Suprapubic skin (tissue), 4 donors: ENCODE data around the gene GALNT17. TPM values are rescaled to one million over a fixed set of nuclear protein-coding genes. Genes with fewer than 3 reads are reported as not detected.

Experiments used
- DNase-seq, 2 donors: peaks; one replicate each; pipeline ENCODE4 v3.0.0-alpha.2; 2019; ENCODE audit warnings: low spot score in 2 of 2
- H3K27ac ChIP-seq: fragments of 200-600 bp; sonication (generic); one replicate; pipeline ENCODE4 v1.5.1; 2019
- H3K27me3 ChIP-seq: fragments of 200-600 bp; sonication (generic); one replicate; pipeline ENCODE4 v1.5.1; 2019
- H3K36me3 ChIP-seq: fragments of 200-600 bp; sonication (generic); one replicate; pipeline ENCODE4 v1.5.1; 2019
- H3K4me1 ChIP-seq: fragments of 200-600 bp; sonication (generic); one replicate; pipeline ENCODE4 v1.5.1; 2019
- H3K4me3 ChIP-seq: fragments of 200-600 bp; sonication (generic); one replicate; pipeline ENCODE4 v1.5.1; 2019; ENCODE audit warnings: mild to moderate bottlenecking
- H3K9me3 ChIP-seq: fragments of 200-600 bp; sonication (generic); one replicate; pipeline ENCODE4 v1.5.1; 2019
- EP300 ChIP-seq: sonication (generic); formaldehyde crosslinking; IDR thresholded peaks from one replicate; pipeline ENCODE4 v1.6.1; 2017; ENCODE audit warnings: antibody characterized with exemption
- POLR2A ChIP-seq, 2 donors: fragments of 450-650 bp; IDR thresholded peaks; one replicate each; pipeline ENCODE4 v1.6.1; 2017; ENCODE audit warnings: antibody characterized with exemption in 2 of 2, mild to moderate bottlenecking in 2 of 2, moderate library complexity in 2 of 2
- POLR2AphosphoS5 ChIP-seq, 3 donors: sonication (generic); formaldehyde crosslinking; IDR thresholded peaks; one replicate each; pipeline ENCODE4 v1.6.1; 2017; ENCODE audit warnings: antibody characterized with exemption in 3 of 3
- WGBS: methylation state at CpG from one replicate; pipeline ENCODE4 v1.1.5; 2018; 5-methylcytosine and 5-hydroxymethylcytosine counted together
- total RNA-seq, 4 donors: library from RNA; depleted of rRNA; stranded (reverse); fragments of >200 nt; gene quantifications; one replicate each; pipeline ENCODE4 v1.1.0, GENCODE V29; 2016
- TF ChIP-seq, protein P1 (sequence below), 2 donors: fragments of 200-600 bp in 1 of 2; fragments of 450-650 bp in 1 of 2; sonication (generic) in 1 of 2; IDR thresholded peaks; one replicate each; pipeline ENCODE4 v1.5.1; 2016 to 2019; ENCODE audit warnings: antibody characterized with exemption in 2 of 2, mild to moderate bottlenecking in 1 of 2, moderate library complexity in 1 of 2

The GALNT17 gene
- total RNA-seq, 4 donors from 2014 or later, result 2.0 to 4.7 (median 2.7) TPM

DNA sequence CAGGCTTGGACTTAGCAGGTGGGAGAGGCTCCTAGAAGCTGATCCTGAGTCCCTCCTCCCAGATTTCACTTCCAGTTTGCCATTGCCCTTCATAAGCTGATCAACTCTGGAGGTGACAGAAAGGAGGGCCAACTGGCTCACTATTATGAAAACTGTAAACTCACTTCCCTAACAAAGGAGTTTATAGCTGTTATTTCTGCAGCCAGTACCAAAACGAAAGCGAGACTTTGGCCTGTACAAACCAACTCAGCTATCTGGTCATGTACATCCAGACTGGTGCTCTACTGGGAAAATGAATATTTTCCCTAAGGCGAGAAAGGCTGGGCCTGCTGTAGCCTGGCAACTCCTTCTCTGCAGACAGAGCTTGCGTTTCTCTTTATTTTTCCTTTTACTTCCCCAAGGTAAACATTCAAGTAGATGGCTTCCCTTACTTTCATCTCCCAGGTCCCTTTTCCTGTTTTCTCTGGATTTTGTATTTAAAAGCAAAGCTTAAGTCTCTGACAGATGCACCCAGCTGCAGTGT lies 54.7 kb downstream of the GALNT17 start:
- TF ChIP-seq POLR2AphosphoS5 (IDR thresholded peaks at IDR 0.05) (no peak), POLR2A (IDR thresholded peaks at IDR 0.05) (no peak), EP300 (no peak)
- TF ChIP-seq, protein P1, sequence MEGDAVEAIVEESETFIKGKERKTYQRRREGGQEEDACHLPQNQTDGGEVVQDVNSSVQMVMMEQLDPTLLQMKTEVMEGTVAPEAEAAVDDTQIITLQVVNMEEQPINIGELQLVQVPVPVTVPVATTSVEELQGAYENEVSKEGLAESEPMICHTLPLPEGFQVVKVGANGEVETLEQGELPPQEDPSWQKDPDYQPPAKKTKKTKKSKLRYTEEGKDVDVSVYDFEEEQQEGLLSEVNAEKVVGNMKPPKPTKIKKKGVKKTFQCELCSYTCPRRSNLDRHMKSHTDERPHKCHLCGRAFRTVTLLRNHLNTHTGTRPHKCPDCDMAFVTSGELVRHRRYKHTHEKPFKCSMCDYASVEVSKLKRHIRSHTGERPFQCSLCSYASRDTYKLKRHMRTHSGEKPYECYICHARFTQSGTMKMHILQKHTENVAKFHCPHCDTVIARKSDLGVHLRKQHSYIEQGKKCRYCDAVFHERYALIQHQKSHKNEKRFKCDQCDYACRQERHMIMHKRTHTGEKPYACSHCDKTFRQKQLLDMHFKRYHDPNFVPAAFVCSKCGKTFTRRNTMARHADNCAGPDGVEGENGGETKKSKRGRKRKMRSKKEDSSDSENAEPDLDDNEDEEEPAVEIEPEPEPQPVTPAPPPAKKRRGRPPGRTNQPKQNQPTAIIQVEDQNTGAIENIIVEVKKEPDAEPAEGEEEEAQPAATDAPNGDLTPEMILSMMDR (IDR thresholded peaks at IDR 0.05), result no peak
- no peak overlapping the region for H3K27ac ChIP-seq
- H3K36me3 ChIP-seq, result no peaks in the 10 kb centered on the region
- no peaks in the 10 kb centered on the region for H3K27me3 ChIP-seq
- WGBS, result 72% methylated on average over 4 of the region's 4 CpGs
- H3K4me3 ChIP-seq, result no peak overlapping the region
- no peaks in the 10 kb centered on the region for H3K9me3 ChIP-seq
- H3K4me1 ChIP-seq, result no peaks in the 10 kb centered on the region
- DNase-seq, result no peak

- Histone ChIP-seq H3K27ac (no peak overlapping the region), H3K4me3 (no peak overlapping the region), H3K27me3 (no peaks in the 10 kb centered on the region), H3K36me3 (no peaks in the 10 kb centered on the region), H3K4me1 (no peaks in the 10 kb centered on the region), H3K9me3 (no peaks in the 10 kb centered on the region)
- TF ChIP-seq POLR2A (IDR thresholded peaks at IDR 0.05) (no peak), EP300 (no peak), POLR2AphosphoS5 (IDR thresholded peaks at IDR 0.05) (no peak)
- TF ChIP-seq, protein P1 (IDR thresholded peaks at IDR 0.05), result no peak
- WGBS, result 82% methylated on average over 6 of the region's 6 CpGs
- no peak for DNase-seq
Observed at GRCh38 chr7:71191771-71192170, 59.8 kb downstream of the GALNT17 start.

GRCh38 chr7:71193099-71193810 lies 61.3 kb downstream of the GALNT17 start:
- no peaks in the 10 kb centered on the region for H3K27me3 ChIP-seq
- H3K4me1 ChIP-seq, result no peaks in the 10 kb centered on the region
- DNase-seq, result no peak
- WGBS, result 83% methylated on average over 5 of the region's 5 CpGs
- H3K27ac ChIP-seq, result no peak overlapping the region
- H3K9me3 ChIP-seq, result no peaks in the 10 kb centered on the region
- TF ChIP-seq, protein P1 (IDR thresholded peaks at IDR 0.05), result no peak
- TF ChIP-seq EP300, result no peak
- no peak for TF ChIP-seq POLR2A (IDR thresholded peaks at IDR 0.05)
- TF ChIP-seq POLR2AphosphoS5 (IDR thresholded peaks at IDR 0.05), result no peak
- no peaks in the 10 kb centered on the region for H3K36me3 ChIP-seq
- no peak overlapping the region for H3K4me3 ChIP-seq

- 76% methylated on average over 6 of the region's 6 CpGs for WGBS
- no peaks in the 10 kb centered on the region for H3K4me1 ChIP-seq
- no peaks in the 10 kb centered on the region for H3K27me3 ChIP-seq
- no peak overlapping the region for H3K4me3 ChIP-seq
- no peaks in the 10 kb centered on the region for H3K9me3 ChIP-seq
- TF ChIP-seq EP300 (no peak), POLR2AphosphoS5 (IDR thresholded peaks at IDR 0.05) (no peak), POLR2A (IDR thresholded peaks at IDR 0.05) (no peak)
- TF ChIP-seq, protein P1 (IDR thresholded peaks at IDR 0.05), result no peak
- H3K27ac ChIP-seq, result no peak overlapping the region
- DNase-seq, result no peak
- H3K36me3 ChIP-seq, result no peaks in the 10 kb centered on the region
Observed at GRCh38 chr7:71198391-71198790, 66.4 kb downstream of the GALNT17 start.

DNA sequence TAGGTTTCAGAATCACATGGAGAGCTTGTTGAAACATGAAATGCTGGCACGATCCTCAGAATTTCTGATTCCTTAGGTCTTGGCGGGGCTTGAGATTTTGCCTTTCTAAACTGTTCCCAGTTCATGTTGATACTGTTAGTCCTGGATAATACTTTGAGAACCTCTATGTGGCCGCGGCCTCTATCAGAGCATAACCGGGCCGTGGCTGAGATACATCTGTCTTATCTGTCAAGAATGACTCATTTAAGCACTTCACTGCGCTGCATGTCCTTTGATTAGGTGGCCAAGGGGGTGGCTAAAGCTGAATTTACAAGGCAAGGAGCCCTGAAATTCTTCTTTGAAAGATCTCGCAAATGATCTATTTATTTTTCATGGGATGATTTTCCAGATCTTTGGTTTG lies 66.9 kb downstream of the GALNT17 start:
- no peaks in the 10 kb centered on the region for H3K9me3 ChIP-seq
- TF ChIP-seq POLR2AphosphoS5 (IDR thresholded peaks at IDR 0.05) (no peak), EP300 (no peak), POLR2A (IDR thresholded peaks at IDR 0.05) (no peak)
- TF ChIP-seq, protein P1 (IDR thresholded peaks at IDR 0.05), result no peak
- no peak overlapping the region for H3K27ac ChIP-seq
- DNase-seq, result no peak
- H3K36me3 ChIP-seq, result no peaks in the 10 kb centered on the region
- no peaks in the 10 kb centered on the region for H3K27me3 ChIP-seq
- no peak overlapping the region for H3K4me3 ChIP-seq
- 72% methylated on average over 8 of the region's 8 CpGs for WGBS
- H3K4me1 ChIP-seq, result no peaks in the 10 kb centered on the region
